Measurements from ENCODE around the gene GSTO2.
A peak's percentile ranks its signal among the peaks of the same experiment; 100 is the strongest.

The GSTO2 gene

DNA sequence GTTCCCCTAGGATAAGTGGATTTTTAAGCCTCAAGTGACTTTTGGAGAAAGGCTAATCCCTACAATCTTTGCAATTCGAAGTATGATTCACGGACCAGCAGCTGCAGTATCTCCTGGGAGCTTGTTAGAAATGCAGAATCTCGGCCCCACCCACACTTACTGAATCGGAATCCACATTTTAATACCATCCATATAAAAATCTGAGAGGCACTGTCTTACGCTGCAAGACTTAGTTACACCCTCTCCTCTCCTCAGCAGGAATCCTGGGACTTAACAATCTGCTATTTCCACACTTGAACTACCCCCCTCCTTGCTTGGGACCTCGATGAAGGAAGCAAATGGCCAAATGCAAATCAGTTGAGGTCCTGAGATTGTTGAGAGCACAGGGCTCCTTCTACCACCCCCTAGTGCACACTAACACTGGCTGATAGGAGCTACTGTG is 48.3 kb downstream of the GSTO2 start:
- TF ChIP-seq, protein P1, sequence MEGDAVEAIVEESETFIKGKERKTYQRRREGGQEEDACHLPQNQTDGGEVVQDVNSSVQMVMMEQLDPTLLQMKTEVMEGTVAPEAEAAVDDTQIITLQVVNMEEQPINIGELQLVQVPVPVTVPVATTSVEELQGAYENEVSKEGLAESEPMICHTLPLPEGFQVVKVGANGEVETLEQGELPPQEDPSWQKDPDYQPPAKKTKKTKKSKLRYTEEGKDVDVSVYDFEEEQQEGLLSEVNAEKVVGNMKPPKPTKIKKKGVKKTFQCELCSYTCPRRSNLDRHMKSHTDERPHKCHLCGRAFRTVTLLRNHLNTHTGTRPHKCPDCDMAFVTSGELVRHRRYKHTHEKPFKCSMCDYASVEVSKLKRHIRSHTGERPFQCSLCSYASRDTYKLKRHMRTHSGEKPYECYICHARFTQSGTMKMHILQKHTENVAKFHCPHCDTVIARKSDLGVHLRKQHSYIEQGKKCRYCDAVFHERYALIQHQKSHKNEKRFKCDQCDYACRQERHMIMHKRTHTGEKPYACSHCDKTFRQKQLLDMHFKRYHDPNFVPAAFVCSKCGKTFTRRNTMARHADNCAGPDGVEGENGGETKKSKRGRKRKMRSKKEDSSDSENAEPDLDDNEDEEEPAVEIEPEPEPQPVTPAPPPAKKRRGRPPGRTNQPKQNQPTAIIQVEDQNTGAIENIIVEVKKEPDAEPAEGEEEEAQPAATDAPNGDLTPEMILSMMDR (IDR thresholded peaks at IDR 0.05; ENCODE audit: low read depth, low read length) = 0 out of 2 replicates have a peak, but pooled peaks have one; percentile 3
- Histone ChIP-seq H3K9me3 (ENCODE audit: severe bottlenecking) (no peaks in the 10 kb centered on the region), H3K36me3 (peaks cover 21% of the 10 kb centered on the region), H3K27me3 (ENCODE audit: insufficient read depth, low read depth, severe bottlenecking) (no peaks in the 10 kb centered on the region), H3K4me3 (ENCODE audit: low read depth, low read length) (no peak overlapping the region), H3K27ac (no peak overlapping the region)
- no peak for DNase-seq

DNA sequence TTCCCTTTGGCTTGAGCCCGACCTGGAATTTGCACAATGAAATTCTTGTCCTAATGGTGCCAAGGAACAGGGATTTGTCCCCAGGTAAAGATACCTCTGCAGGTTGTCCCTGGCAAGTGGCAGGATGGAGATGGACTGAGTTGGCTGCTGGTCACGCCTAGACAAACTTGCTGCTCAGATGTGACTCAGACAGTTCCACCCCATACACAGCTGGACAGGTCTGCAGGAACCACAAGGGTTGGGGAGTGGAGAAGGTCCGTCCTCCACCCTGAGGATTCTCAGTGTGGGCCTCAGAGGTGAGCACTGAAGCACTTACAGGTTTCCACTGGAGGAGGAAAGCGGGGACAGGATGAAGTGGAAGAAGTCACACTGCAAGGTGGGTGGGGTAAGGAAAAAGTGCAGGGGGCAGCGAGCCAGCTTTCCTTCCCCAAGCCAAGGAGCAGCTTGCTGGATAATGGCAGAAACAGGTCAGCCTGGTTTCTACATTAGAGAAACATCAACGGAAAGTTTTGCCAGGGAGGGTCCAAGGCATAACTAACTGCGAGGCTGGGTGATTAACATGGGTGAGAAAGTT is 48.8 kb downstream of the GSTO2 start:
- TF ChIP-seq, protein P1 (IDR thresholded peaks at IDR 0.05; ENCODE audit: low read depth, low read length) = no peak
- H3K4me3 ChIP-seq (ENCODE audit: low read depth, low read length) = no peak overlapping the region
- H3K36me3 ChIP-seq = peaks cover 19% of the 10 kb centered on the region
- H3K27ac ChIP-seq = no peak overlapping the region
- no peak for DNase-seq
- H3K27me3 ChIP-seq (ENCODE audit: insufficient read depth, low read depth, severe bottlenecking) = no peaks in the 10 kb centered on the region
- no peaks in the 10 kb centered on the region for H3K9me3 ChIP-seq (ENCODE audit: severe bottlenecking)

DNA sequence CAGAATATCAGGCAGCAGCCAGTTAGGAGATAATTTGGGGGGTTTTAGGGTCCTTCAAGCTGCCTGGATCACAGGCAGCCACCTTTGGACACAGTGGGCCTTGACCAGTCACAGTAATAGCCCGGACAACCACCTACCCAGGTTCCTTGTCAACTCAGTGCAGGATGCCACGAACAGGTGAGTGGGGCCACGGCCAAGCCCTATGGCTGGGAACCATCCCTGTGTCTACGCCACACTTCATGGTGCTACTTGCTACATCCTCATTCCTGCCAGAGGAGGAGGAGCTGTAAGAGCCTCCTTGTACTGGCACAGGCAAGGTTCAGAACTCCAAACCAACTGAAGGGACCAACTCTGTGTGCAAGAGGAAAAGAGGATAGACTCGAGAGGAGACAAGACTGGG is 49.3 kb downstream of the GSTO2 start:
- TF ChIP-seq, protein P1 (IDR thresholded peaks at IDR 0.05; ENCODE audit: low read depth, low read length) = no peak
- Histone ChIP-seq H3K27ac (no peak overlapping the region), H3K9me3 (ENCODE audit: severe bottlenecking) (no peaks in the 10 kb centered on the region), H3K36me3 (peaks cover 17% of the 10 kb centered on the region), H3K27me3 (ENCODE audit: insufficient read depth, low read depth, severe bottlenecking) (no peaks in the 10 kb centered on the region), H3K4me3 (ENCODE audit: low read depth, low read length) (no peak overlapping the region)
- DNase-seq = no peak

DNA sequence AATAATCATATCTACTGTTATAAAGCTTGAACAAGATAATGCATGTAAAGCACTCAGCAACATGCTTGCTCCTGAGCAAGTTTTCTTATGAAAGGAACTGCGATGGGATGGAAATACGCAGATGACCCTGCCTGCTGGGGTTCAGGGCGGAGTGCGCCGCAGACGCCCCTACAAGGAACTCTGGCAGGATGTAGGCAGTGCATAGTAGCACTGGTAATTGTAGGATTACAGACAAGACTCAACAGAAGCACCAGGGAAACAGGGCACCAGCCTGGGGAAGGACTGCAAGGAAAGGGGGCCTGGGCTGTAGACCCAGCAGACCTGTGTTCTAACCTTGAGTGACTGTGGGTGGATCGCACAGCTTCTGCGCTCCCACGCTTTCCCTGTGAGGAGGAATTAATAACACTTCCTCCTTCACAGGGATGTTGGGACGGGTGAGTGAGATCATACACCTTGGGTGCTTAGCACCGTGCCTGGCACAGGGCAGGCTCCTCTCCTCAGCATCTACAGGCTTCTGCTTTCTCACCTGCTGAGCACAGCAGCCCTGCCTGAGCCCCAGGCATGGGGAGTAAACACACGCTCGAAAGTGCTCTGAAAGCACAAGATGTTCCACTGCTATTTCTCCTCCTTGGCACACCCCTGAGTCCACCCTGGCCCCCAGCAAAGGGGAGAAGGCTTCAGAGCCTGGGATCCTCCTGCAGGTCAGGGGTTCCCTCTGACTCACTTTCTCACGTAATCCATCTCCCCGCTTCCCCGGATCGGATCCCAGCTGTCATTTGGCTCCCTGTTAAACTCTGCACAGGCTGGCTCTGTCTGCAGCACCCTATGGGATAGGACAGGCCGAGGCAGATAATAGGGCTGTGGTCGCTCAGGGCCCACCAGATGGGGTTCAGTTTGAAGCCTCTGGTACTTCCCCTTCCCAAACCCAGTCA is 50.1 kb downstream of the GSTO2 start:
- TF ChIP-seq, protein P1 (IDR thresholded peaks at IDR 0.05; ENCODE audit: low read depth, low read length) = no peak

DNA sequence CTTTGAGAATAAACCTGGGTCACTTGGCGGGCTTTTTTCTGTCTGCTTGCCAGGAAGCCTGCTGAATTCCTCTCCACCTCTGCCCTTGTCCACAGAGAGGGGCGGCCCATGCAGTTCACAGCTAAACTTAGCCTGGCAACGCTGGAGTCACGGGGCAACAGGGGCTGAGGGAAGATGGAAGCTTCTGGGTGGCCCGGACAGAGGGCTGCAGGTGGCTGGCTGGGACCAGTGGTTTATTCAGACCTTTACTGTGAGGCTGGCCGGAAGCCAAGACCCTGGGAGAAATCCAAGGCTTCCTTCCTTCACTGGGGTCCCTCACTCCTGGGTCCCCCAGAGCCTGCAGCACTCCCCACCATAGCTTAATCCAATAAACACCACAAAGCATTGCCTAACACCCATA is 52.2 kb downstream of the GSTO2 start:
- H3K27me3 ChIP-seq (ENCODE audit: insufficient read depth, low read depth, severe bottlenecking) = no peaks in the 10 kb centered on the region
- no peak overlapping the region for H3K27ac ChIP-seq
- TF ChIP-seq, protein P1 (IDR thresholded peaks at IDR 0.05; ENCODE audit: low read depth, low read length) = no peak
- no peaks in the 10 kb centered on the region for H3K9me3 ChIP-seq (ENCODE audit: severe bottlenecking)
- no peak overlapping the region for H3K4me3 ChIP-seq (ENCODE audit: low read depth, low read length)
- H3K36me3 ChIP-seq = no peaks in the 10 kb centered on the region
- no peak for DNase-seq

More for the DNA sequence above, 50.1 kb downstream of the GSTO2 start:
- no peaks in the 10 kb centered on the region for H3K27me3 ChIP-seq (ENCODE audit: insufficient read depth, low read depth, severe bottlenecking)
- H3K4me3 ChIP-seq (ENCODE audit: low read depth, low read length) = no peak overlapping the region
- DNase-seq = no peak
- H3K36me3 ChIP-seq = peaks cover 11% of the 10 kb centered on the region
- H3K9me3 ChIP-seq (ENCODE audit: severe bottlenecking) = no peaks in the 10 kb centered on the region
- H3K27ac ChIP-seq = no peak overlapping the region

Data from WERI-Rb-1 (cell line).